Hypothalamus (tissue), 51 donors: ENCODE results near the gene OR10A6.

ENCODE experiments used
- DNase-seq, 51 donors: peaks; one replicate each; lab custom pipeline; 2025; lab: John Stamatoyannopoulos, UW

The OR10A6 gene

DNA sequence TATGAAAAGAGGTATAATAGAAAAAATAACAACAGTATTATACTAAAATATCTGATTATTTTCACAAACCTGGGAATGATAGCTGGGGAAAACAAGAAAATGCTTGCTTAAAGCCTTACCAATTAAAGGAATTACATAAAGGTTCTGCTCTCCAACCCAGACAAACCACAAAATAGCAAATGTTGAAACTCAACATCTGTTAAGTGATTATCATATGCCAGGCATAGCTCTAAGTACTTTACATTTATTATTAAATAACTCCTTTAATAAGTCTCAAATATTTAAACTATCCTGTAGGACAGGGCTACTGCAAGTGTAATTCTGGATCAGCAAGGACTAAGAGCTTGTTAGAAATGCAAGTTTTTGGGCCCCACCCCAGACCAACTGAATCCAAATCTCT, 20.1 kb downstream of the OR10A6 start:
- no peak for DNase-seq

DNA sequence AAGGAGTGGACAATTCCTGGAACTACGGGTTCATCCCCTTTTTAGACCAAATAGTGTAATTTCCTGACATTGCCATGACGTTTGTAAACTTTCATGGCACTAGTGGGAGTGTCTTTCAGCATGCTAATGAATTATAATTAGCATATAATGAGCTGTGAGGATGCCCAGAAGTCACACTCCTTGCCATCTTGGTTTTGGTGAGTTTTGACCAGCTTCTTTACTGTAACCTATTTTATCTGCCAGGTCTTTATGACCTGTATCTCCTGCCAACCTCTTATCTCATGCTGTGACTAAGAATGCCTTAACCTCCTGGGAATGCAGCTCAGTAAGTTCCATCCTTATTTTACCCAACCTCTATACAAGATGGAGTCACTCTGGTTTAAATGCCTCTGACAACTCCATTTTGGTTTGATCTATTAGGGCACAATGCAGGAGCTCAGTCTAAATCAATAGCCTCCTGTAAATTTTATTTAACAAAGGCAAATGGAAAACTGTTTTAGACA, 20.7 kb downstream of the OR10A6 start:
- DNase-seq, result no peak

DNA sequence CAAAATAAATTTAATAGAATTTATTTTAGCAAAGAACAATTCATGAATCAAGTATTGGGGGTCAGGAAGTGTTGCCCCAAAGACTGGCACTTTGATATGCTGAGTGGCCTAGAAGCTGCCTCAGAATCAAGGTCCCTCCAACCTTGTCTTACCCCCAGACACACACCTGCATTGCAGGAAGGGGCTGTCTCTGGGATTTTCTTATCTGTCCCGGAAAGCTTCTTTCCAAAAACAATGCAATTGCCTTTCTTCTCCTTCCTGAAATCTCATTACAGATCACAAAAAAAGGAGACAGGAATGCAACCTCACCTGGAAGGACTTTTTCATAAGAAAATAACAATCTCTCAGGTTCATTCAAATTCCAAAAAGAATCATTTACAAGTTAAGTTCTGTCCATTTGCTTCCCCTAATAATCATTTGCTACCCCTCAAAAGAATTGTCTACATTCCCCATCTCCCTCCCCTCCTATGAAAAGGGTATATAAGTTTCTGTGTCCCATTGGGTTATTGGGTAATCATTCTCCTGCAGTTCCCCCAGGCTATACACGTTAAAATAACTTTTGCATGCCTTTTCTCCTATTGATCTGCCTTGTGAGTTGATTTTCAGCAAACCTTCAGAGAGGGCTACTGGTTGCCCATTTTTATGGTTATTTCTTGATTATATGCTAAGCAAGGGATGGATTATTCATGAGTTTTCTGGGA, 21.3 kb downstream of the OR10A6 start:
- no peak for DNase-seq

DNA sequence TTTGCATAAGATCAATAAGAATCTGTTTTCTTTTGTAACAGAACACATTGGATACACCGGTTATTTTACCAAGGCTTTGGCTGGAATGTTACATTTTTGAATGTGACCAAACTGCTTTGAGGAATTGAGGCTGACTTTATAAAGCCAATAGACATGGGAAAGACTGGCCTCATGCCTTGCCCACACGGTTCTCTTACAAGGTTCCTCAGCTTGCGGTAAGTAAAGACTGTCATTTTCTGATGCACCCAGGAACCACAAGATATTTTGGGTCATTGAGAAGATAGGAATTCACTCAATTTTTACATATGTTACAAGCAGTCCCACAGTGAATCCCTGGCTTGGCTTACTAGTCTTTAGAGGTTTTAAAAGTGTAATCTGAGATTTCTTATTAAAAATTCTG, 23.9 kb downstream of the OR10A6 start:
- DNase-seq, result no peak

DNA sequence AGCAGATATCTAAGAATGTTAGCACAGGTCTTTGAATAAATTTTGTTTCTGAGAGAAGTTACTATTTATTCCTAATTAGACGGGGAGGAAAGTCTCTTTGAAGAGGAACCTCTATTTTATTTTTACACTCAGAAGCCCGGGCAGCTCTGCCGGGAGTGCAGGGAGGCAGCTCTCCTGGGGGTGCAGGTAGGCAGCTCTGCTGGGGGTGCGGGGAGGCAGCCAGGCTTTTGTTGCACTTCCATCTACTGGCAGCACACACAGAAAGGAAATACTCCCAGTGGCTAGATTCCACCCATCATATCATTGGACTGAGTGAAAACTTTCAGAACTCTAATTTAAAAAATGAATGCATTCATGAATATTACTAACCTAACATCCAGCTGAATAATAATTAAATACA, 24.6 kb downstream of the OR10A6 start:
- DNase-seq, result no peak

DNA sequence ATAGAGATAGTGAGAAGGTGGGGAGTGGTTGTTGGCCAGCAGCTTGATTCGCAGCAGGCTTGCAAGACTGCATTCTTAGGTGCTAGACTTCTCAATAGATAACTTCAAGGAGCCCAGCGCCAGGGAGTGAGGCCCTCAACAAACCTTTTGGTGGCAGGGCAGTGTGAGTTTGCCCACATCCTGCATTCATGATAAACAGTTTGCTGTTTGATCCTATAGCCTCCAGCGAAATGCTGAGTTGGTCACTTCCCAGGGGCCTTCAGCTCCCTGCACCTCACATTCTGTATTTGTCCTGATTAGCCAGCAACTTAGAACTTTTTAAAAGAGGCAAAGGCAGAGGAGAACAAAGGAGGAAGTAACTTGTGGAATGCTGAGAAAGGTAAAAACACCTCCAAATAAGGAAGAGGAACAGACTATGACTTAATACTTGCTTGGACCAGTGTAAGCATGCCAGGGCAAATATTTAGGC, 25.1 kb downstream of the OR10A6 start:
- no peak for DNase-seq

DNA sequence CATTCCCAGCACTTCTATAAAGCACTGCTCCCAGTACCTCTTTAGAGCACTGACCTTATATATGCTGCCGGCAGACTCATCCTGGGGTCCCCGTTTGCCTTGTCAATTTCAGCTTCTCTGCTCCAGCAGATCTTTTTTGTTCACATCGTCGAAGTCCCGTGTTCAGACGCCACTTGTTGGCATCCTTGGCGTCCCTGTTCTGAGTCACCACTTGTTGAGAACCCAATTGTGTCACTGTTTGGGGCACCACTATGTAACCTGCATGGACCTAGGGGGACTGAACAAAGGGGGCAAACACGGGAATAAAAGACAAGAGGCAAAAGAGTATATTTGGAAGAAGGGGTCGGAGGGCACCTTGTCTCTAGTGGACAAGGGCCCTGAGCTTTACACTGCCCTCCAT, 25.5 kb downstream of the OR10A6 start:
- no peak for DNase-seq

DNA sequence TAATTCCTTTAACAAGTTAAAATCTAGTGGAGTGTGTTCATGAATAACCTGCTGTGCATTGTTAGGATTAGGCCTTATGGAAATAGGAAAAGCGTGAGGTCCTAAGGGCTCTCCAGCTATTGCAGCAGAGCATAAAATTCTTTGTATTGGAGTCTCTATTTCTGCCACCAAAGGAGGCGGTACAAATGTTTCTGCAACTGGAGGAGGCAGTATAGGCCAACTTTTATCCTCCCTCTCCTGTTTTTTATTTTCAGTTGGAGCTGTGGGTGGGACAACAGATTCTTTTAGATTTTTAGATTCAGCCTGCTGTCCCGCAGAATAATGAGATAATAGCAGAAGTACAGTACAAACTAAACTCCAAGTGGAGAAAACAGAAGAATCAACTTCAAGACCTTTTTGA, 26.2 kb downstream of the OR10A6 start:
- DNase-seq, result no peak

DNA sequence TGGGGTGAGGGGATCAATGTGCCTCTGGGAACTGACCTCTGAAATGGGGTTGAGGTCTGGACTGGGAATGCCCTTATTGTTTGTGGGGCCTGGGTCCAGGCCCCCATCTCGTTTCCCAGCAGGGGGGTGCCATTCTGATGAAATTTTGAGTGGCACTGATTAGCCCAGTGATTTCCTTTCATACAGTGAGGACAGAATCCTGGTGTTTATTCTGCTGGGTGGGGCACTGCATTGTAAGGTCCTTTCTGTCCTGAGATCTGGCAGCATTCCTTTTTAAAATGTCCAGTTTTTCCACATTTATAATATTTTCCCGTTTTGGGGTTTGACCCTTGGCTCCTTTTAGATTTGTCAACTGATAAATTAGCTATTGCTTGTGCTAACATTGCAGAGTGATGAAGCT, 27.1 kb downstream of the OR10A6 start:
- DNase-seq, result no peak

DNA sequence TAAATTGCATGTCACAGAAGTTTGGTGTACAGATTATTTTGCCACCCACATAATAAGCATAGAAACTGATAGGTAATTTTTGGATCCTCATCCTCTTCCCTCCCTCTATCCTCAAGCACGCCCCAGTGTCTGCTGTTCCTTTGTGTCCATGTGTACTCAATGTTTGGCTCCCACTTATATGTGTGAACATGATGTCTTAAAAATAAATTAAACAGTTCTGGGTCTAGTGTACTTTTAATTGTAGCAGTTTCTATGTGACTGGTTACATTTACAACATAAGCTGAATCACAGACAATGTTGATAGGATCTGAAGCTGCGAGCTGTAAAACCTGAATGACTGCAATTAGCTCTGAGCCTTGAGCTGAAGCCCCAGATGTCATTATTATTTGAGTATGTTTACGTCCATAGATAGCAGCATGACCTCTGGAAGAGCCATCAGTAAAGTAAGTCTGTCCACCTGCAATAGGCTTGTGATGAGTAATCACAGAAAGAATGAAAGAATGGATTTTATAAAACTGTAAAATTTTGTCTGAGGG, 29.7 kb downstream of the OR10A6 start:
- no peak for DNase-seq

DNA sequence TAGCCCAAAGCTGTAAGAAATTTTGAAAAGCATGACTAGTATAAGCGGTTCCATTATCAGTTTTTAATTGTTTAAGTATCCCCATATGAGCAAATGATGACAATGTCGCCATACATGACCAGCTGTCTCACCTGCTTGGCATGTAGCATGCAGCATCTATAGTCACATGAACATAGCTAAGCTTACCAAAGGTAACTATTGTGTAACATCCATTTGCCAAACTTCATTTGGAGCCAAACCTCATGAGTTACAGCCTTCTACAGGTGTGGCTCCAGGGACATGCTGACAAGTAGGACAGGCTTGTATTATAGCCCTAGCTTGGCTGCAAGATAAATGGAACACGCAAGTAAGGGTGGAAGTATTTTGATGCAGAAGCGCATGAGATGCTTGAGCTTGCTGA, 30.4 kb downstream of the OR10A6 start:
- no peak for DNase-seq

DNA sequence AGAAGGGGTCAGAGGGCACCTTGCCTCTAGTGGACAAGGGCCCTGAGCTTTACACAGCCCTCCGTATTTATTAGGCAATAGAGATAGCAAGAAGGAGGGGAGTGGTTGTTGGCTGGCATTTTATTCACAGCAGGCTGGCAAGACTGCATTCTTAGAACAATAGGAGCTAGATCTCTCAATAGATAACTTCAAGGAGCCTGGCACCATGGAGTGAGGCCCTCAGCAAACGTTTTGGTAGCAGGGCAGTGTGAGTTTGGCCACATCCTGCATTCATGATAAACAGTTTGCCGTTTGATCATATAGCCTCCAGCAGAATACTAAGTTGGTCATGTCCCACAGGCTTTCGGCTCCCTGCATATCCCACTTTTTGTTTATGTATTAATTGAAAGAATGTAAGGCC, 31.6 kb downstream of the OR10A6 start:
- no peak for DNase-seq

DNA sequence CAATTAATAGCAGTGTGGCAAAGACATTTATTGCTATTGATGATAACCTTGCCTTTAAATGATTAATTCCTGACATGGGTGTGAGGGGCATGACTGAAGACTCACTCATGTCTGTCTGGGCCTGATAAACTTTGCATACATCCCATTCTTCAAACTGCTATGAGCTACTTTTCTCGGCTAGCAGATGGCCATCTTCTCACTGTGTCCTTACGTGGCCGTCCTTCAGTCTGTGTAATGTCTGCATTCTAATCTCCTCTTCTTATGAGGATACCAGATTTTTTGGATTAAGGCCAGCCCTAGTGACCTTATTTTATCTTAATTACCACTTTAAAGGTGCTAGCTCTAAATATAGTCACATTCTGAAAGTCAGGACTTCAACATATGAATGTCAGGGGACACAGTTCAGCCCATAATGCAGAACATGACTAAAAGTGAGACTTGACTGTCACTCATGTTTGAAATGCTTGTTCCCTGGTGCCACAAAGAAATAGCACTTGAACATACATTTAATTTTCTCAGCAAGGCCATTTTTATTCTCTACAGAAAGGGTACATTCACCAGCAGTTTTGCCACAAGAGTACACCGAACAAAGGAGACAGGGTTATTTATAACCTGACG, 32.3 kb downstream of the OR10A6 start:
- DNase-seq, result no peak

DNA sequence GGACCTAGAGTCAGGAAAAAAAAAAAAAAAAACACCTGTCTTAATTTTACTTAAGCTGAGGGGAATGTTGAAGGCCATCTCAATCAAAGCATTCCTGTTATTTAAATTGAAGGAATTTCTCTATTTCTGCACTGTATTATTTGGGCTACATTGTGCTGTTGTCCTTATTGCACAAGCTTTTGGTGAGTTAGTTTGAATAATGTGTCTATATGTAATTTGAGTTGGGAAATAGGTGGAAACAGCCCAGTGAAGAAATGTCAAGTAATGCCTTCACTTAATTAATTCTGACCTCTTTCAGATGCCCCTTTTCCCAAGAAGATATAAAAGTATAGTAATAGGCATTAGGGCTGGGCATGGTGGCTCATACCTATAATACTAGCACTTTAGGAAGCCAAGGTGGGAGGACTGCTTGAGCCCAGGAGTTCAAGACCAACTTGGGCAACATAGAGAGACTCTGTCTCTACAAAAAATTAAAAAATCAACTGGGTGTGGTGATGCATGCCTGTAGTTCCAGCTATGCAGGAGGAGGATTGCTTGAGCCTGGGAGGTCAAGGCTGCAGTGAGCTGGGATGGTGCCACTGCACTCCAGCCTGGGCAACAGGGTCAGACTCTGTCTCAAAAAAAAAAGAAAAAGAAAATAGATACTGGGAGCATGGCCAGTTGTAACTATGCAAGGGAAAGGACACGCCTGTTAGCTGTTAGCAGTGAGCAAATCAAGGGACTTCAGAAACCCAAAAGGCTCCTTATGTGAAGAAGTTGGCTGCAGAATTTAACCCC, 34.9 kb downstream of the OR10A6 start:
- no peak for DNase-seq

DNA sequence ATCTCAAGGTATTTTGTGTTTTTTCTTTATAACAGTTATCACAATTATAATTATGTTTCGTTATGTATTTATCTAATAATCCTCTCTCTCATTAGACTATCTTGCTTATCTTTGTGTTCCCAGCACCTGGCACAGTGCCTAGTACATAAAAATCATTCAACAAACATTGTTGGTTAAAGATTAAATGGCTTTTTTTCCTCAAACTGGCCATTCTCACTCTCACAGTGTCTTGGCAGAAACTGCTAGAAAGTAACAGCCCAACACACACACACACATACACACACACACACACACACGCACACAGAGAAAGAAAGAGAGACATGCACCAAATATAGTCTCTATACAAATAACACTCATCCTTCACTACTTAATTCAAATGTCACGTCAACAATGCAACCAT, 36.8 kb downstream of the OR10A6 start:
- DNase-seq, result no peak

DNA sequence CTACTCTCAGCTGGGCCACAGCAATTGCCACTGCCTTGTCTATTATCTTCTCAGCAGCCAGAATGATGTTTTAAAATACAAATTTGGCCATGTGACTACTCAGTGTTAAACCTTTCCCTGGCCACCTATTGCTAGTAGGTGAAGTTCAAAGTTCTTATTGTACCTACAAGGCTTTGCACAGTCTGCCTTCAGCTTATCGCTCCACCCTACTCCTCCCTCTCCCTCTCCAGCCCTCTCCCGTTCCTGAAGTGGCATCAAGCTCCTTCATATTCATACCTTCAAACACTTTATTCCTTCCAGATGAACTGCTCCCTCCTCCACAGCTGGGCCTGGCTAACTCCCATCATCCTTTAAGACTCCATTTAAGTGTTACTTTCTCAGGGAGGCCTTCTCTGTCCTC, 37.3 kb downstream of the OR10A6 start:
- no peak for DNase-seq

DNA sequence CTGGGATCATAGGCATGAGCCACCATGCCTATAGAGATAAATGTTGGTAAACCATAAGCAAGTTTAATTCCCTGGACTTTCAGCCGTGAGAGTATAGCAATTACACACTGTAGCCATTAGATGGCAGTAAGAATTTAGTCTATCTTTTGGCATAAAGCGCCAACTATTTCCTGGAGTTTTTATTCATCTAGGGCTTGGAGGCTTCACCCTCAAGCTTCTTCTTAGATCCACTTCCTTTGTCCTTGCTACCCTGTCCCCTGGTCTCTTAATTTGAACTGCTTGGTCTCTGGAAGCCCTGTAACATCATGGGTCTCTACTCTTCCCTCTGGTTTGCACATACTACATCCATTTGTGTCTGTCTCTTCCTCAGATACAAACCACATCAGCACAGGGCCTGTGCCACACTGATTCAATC, 38.2 kb downstream of the OR10A6 start:
- peak in 4 of 51 donors; percentile 2 to 34 (median 6) for DNase-seq

DNA sequence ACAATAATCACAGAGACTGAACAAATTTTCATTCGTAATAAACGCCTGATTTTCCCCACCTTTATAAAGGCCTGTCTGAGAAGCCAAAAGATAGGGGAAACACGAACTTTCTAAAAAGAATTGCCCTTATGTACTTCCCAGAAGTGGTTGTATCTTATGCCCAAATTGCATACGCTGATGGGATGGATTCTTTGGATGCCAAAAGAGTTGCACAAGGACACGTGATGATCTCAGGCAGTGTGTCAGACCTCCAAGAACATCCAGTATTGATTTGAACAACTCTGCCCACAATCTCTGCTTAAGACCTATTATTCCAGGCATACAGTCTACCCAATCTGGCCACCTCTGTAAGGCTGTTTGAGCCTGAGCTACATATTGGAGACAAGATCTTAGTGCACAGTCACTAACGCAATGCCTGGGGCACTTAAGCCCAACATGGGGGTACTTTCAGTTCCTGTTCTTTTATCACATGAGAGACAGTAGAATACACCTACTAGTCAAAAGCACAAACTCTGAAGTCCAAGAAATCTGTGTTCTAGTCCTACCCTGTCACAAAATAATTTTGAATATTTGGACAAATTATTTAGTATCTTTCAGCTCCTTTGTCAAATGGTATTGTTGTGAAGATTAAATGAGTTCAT, 38.9 kb downstream of the OR10A6 start:
- DNase-seq, result no peak

DNA sequence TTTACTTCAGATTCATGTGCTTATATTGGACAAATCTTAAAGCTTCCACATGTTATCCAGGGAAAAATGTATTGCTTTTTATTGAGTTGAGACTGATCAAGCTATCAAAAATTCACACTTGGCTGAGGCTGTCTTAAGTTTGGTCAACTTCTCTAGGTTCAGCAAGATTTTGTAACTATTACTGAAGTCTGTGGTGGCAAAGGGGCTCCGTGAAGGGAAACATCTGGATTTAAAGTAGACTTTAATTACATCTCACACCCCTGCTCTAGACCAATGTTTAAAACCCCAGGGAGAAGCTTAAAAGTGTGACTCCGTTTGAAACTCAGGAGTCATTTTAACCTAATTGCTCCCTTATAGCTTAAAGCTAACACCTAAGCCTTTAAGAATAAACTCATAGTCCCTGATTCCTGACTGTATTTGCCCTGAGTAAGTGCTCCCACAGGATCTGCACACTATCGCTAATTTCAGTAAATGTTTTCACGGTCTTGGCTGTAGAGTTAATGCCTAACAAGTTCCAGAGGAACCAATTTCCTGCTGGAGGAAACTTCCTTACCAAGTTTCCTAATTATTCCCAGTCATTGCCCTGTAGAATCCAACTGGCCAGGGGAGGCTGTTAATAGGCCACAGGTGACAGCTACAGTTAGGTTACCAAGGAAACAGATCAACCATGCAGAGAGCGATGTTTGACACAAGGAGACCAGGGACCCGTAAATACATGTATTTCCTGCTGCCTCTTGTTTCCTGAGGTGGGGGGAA, 40.5 kb downstream of the OR10A6 start:
- no peak for DNase-seq

DNA sequence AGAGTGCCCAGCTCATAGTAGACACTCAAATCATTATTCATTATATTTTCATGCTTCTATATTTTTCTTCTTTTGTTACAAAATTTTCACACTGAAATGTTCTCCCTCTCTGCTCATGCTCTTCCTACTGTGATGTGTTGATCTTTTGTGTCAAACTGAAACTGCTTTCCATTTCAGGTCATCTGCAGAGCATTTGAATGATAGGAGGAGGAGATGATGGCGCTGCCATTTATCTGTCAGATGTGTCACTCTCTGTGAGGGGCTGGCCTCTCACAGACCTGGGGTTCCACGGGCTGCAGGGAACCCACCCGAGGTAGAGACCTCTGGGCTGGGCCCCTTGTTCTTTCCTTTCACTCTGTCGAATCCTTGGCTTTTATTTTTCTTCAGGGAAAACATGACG, 41.1 kb downstream of the OR10A6 start:
- no peak for DNase-seq
